Hematopoietic multipotent progenitor cell treated with erythropoietin and hydrocortisone succinate and interleukin-3 and kit ligand, for 4 days (in vitro differentiated cells): ENCODE data around the gene ZNF516.

Experiments used
- DNase-seq: peaks from one replicate; pipeline ENCODE4 v3.0.0-alpha.2; 2015

ZNF516 gene

DNA sequence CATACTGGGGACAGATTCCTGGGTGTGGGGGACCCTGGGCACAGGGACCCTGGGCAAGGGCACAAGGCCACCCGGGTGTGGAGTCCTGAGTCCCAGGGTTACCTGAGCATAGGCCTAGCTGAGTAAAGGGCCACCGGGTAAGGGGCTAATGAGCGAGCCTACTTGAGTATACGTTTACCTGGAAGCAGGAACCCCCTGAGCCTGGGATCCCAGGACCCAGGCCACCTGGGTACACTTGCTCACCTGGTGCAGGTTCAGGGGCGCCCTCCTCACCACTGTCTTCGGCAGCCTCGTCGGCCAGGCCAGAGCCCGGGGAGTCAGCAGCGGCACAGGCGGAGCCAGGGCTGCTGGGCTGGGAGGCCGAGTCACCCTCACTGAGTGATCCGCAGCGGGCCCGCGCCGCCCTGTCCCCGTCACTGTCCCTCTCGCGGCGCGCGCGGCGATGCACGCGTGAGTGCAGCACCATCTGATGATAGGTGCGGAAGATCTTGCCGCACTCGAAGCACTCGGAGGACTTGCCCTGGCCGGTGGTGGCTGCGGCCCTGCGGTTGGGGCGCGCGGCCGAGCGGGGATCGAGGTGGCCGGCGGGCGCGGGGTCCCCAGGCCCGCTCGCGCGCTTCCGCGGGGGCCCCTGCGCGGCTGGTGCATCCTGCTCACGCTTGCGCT is 53.9 kb downstream of the ZNF516 start:
- DNase-seq, result no peak

DNA sequence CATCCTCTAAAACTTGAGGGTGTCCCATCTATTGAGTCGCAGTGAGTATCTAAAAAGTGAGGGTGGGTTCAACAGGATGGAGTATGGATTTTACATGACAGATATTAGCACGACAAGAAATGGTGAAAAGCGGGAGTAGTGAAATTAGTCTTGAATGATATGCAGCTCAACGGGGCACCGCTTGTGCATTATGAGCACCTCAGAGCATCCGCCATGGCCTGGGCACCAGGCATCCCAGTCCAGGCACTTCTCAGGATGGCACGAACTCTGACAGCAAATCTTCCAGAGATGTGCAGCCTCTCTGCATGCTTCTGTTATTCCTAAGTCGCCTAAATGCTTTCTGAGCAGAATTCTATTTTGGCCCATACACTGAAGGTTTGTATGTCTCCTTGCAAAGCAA is 57.1 kb downstream of the ZNF516 start:
- no peak for DNase-seq

DNA sequence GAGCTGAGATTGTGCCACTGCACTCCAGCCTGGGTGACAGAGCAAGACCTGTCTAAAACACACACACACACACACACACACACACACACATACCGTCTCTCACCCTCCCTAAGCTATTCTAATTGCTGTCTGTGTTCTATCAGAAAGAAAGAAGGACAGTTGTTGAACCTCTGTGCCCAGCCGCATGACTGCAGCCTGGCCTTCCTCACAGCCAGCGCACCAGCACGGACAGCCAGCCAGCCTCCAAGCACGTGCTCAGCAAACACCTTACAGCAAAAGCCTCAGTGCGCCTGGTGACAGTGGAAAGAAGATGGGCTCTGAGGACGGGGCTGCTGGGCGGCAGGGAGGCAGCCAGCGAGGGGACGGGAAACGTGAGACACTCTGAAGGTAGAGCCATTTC is 58.0 kb downstream of the ZNF516 start:
- DNase-seq, result no peak

DNA sequence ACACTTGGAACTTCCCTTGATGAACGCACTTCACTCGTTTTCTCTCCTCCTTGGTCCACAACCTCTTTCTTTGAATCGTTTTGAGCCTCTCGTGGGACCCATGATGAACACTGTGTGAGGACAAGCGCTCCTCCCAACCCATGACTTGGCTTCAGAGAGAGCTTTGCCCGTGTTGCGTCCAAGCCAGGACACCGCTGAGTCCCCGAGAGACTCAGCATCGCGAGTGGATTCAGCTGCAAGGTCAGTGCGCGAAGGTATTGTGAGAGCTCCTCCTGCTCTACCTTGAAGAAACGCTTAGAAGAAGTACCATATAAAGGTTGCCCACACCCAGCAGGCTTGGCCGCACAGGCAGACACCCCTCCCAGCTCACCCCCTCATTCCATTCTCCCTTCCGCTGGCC is 58.7 kb downstream of the ZNF516 start:
- DNase-seq, result no peak

DNA sequence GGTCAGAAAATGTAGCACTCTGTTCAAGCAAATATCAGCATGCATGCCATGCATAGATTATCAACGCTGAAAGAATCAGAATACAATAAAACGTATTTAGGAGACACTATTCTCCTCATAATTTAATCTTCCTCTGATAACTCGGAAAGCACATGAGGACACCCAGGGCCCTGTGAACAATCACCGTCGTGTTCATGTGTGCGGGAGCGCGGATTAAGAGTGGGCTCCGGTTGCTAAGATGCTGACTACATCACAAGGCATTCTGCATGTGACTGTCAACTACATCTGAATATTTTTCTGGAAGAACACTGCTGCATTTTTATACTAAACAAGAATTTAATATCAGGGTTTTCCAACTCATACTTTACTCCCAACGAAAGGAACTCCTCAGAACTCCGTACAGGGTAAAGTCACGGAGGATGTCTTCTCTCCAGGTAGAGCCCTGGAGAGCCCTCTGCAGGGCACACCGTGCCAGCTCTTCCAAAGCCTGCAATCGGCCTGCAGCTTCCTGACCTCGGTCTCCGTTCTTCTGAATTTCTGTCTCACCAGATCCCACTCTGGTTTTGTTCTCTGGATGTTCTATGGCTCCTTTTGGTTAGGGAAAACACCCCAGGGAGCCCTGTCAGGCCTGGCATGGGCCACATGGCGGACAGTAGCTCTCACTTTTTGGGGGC is 59.6 kb downstream of the ZNF516 start:
- no peak for DNase-seq

DNA sequence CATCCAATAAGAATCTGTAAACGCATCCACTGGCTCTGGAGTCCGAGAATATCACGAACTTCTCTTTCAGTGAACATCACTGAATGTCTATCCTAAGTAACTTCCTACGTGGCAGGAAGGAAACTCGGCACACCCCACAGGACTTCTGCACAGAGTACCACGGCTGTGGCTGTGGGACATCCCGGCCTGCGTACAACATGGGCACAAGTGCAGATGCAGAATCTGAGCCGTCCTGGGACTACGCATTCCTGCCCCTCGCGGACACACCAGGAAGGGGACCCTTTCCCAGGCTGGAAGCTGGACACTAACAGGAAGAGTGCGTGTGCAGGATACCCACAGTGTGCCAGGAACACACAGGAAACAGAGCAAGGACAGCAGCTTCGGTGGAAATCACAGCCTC is 60.6 kb downstream of the ZNF516 start:
- no peak for DNase-seq

DNA sequence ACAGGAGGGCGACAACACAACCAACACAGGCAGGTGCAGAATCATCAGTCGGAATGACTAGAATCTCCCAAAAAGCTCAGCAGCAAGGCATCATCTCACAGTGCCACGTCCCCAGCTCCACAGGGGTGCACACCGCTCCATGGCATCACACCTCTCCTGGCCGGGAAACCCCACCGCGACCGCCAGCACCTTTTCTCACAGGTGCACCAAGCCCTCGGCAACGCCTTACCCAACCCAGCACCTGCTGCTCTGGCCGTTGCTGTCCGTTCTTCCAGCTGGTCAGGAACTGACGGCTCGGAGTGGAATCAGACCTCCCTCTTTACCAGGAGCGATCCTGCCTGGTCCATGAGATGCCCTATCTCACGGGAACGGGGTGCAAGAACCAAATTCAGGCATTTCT is 61.3 kb downstream of the ZNF516 start:
- DNase-seq, result no peak

DNA sequence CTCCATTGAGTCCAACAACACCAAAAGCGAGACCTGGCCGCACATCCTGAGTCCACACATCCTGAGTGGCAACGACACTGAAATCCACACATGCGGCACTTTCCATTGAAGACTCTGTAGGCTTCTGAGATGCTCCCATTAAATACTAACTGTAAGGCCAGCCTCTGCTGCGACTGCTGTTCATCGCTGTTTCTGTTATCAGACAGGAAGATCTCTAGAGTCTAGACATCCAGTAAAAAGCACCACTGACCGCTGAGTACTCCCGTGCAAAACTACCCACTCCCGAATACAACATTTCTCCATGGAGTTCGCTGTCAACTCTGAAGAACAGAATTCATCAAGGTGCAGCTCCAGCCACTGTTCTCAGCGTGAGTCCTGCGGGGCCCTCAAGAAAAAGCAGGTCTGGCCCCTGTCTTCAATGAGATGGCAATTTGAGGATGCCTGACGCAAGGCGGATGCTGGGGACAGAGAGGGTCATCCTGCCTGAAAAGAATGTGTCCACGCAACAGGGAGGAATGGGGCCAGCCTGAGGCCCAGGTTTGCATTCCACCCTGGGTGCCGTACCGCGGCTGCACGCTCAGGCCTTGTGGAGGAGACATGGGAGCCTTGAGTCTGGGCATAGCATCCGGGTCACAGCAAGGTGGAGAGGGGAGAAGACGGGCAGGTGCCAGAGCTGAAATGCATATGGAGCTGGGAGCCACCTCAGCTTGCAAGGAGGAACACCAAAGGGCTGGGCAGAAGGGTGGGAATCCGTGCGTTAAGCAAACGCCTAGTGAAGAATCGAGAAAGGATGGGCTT is 61.9 kb downstream of the ZNF516 start:
- DNase-seq, result no peak

DNA sequence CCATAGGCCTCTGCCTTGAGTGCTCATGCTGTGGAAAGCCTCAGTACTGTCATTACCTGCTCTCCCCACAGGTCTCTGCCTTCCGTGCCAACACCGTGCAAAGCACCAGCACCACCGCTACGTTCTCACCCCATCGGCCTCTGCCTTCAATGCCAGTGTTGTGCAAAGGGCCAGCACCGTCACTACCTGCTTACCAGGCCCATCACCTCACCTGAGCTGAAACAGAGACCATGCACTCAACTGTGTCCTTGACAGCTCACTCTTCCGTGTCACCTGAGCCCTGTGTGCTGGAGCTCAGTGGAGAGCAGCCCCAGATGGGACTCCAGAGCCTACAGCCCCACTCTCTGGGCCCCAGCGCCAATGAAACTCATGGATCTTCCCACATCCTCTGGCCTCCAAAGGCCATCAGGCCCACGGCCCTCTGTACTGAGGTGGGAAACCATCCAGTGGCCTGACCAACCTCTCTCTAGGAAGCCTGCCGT is 62.7 kb downstream of the ZNF516 start:
- DNase-seq, result no peak

DNA sequence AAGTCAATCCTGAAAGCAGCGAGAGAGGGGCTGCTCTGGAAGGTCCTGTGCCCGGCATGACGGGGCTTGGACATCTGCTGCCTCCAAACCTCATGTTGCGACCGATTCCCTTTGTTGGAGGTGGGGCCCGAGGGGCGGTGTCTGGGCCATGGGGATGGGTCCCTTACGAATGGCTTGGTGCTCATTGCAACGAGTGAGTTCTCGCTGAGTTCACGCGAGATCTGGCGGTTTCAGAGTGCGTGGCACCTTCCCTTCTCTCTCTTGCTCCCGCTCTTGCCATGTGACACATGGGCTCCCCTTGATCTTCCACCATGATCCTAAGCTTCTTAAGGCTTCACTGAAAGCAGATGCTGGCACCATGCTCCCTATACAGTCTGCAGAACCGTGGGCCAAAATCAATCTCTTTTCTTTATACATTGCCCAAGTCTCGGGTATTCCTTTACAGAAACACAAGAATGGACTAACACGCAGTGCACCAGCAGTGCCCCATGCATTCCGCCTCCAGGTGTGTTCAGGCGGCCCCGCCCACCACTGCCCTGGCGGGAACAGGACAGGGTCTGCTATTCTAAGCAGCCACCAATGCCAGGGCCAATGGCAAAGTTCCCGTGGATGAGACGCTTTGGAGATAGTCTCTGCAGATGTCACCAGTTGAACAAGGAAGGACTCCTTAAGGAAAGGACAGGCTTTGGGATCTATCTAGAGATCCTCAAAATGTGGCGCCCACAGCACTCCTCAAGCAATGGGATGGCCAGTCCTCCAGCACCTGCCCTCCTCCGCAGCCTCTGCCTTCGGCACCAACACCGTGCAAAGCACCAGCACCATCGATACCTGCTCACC is 63.4 kb downstream of the ZNF516 start:
- no peak for DNase-seq

DNA sequence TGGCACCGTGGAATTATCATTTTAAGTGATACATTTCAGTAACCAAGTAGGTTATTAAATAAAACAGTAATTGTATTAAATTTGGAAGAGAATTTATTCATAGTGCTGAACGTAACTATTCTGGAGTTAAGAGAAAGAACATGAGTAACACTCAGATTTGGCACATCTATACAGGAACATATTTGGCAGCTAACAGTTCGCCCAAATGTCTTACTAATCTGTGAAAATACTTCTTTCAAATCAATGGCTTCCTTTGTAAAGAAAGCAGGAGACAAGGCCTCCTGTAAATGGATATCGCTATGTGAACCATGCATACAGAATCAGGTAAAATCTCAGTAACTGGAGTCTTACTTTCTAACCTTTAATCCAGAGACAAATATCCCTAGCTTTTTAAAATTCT is 64.4 kb downstream of the ZNF516 start:
- DNase-seq, result no peak

DNA sequence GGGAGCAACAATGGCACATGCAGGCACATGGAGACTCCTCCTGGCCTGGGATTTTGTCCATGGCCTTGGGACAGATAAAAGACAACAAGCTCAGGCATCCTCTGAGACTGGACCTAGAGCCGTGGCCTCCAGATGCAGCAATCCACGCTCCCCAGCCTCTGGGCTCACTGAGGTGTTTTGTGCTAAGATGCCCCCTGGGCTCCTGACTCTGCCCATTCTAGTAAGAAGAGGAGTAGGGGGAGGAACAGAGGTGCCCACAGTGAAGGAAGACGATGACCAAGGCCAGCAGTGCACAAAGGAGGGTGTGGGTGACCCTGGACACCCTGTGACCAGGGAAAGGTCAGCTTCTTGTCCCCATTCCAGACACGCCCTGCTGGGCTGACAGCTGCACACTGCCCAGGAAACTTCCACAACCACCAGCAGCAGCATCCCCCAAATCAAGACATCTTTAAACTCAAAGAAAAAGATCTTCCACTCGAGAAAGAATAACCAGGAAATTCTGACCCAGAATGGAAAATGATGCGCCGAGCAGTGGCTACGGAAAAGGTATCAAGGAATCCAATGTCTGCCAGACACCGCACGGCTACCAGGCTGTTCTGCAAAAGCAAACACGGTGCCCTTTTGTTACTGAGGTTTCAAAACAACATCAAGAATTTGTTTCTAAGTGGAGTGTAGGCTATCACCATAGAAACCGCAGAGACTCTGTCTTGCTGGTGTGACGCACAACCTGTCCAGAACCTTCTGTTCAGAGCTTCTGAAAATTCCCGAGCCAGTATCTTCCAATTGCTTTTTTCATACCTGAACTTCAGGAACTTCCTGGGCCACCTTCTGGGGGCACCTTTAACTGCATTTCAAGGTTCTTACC is 65.5 kb downstream of the ZNF516 start:
- DNase-seq, result no peak

DNA sequence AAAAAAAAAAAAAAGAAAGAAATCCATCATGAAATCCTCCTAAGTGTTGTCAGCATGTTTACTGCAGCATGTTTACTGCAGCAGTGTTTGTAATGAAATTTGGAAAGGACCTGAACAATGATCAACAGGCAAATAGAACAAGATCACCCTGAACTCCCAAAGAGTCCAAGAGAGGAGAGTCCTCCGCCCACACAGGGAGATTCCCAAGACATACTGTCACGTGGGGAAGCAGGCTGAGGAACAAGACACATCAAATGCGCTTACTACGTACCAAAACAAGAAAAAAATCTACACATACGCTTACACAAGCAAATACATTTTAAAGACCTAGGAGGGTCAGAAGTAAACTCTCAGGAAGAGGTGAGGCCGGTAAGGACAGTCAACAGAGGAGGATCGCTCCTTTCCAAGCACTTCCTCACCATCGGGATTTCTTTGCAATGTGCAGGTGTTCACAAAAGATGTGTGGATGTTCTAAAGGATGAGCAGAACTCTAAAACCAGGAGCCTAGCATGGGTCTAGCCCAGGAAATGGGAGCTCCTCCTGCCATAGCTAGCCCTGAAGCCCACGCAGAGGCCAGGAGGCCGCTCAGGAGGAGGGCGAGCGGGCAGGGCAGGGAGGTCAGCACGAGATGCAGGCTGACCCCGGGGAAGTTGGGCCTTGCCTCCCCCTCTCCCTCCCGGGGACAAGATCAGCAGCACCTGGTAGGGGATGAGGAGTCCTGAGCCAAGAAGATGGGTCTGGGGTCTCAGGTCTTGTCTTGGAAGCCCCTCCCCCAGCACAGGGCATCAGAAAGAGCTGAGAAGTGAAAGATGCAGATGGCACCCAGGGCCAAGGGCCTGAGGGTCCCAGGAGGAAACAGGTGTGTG is 66.4 kb downstream of the ZNF516 start:
- DNase-seq, result no peak

DNA sequence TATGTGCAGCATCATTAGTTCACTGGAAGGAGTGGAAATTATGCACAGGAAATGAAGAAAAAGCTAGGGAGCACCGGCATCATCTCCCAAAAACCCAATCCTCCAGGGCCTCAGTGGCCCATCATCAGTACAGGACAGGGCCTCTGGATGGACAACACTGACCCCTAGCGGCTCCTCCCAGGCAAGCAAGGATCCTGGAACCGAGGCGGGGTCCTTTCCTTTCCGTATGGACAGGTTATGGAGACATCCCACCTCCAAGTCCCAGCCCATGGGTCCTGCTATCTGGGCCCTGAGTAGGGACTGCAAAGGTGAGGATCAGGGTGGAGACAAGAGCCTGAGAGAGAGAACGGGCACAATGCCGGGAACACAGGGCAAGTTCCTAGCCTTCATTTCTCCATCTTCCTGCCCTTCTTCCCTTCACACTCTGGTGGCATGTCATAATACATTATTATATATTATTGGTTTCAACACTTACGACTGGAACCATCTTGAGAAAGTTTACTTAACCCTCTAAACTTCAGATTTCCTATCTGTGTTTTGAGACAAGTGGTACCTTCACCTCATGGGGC is 68.2 kb downstream of the ZNF516 start:
- no peak for DNase-seq

DNA sequence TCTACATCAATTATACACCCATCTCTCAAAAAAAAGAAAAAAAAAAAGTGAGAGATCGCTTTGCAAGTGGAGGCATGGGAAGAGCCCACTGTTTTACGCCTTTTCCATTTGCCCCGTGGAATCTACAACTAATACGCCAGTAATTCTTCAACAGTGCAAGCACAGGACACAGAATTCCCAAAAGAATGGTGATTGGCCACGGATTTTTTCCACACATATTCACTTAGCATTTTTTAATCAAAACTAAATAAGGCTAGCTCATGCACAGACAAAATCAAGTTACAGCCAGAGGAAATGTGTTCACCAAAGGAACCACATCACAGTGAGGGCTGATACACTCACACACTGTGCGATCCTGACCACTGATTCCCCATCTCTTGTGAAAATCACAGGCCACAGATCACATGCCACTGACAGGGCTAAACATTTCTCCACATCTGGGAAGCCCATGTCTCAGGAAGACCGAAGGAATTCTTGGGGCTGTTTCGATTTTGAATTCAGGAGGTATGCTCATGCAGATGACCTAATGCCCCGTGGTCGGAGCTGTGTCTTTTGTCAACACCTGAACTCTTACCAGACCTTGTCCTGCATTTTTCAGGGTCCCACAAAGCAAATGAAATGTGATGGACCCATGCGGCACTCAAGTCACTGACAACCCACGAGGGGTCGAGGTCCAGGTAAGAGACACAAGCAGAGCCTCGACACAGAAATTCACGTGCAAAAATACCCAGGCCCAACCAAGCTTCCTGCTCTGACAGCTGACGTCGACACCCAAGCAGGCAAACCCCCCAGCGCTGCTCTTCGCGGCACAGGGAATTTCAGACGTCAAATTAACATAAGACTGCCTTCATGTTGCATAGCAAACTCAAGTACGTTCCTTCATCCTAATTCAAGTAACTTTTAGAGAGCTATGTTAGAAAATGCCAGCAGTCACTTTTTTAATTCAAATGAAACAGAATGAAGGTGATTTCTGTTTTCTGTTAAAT is 69.6 kb downstream of the ZNF516 start:
- peak; percentile 25 for DNase-seq

DNA sequence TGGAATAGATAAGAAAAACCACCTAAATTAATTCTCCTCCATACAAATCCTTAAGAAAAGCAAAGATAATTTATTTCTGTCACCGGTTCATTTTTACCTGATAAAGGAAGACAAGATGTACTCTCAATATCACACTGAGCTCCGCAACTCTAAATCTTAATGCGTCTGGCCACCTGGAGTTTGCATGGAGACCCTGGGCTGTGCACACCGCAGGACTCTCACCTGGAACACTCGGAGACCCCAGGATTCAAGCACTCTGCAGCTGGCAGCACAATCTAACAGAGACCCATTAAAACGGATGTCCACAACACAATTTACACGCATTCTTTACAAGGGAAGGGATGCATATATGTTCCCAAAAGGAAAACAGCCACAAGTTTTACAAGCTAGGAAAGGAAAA is 72.2 kb downstream of the ZNF516 start:
- DNase-seq, result no peak

DNA sequence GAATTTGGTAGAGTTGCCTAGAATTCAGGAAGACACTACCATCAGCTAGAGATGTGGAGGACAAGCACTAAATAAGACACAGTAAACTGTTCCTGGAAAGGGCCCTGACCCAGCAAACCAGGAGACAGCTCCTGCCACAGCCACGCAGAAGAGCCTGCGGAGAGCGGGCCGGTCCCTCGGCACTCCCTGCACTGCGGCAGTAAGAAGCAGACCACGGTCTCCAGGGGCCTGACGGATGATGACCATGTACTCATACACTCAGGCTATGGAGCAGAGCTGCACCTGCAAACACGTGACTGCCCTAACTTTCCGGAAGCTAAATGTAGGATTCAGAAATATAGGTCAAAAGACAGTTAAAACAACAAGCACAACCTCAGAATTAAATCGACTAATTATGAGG is 72.9 kb downstream of the ZNF516 start:
- DNase-seq, result no peak

DNA sequence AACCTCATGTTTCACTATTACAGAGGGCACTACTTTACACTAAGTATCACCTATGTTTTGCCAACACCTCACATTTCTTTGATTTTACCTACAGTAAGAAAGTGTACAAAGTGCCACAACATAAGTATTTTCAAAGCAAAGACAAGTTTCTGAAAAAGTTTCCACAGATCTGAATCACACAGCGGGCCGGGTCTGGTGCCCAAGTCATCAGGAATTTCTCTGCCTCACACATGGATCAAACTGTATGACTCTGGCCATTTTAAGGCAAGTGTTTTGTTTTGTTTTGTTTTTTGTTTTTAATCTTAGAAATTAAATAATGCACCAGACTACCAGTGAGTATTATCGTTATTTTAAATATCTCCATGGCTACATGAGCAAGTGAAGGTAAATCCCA is 73.4 kb downstream of the ZNF516 start:
- DNase-seq, result no peak

DNA sequence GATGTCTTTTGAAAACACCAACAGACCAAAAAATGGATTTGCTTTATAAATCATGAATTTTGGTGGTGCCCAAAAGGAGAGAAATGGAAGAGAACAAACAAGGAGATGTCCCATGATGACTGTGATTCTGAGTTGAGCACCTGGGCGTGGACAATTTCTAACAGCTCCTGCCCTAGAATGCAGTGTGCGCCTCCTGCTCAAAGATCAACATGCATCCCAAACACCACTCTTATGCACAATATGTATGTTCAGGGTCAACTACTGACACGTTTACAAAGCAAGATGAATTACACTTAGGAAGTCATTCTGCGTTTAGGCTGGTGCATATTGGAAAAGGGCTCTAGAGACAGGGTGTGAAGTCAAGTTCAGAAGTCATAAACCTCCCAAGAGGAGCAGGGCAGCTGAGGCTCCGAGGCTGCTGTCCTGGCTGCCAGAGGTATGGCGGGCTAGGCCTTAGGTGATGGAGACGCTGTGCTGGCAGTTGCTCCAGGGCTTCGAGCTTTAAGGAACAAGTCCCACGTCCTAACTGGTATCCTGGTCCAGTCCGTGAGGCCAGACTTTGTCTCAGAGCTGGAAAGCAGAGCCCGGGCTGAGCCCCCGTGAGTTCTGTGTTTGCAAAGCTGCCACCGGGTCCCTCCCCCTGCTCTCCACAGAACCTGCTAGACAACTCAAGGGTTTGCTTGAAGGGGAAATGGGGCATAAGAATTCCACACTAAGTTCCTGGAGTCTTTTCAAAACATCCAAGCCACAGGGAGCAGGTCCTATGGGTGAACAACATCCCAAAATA is 74.0 kb downstream of the ZNF516 start:
- no peak for DNase-seq
